ENCODE data around the gene MYOM3.

- TF ChIP-seq JUND (IDR thresholded peaks at IDR 0.05) = no peak
- no peak for TF ChIP-seq CTCF (IDR thresholded peaks at IDR 0.05 in 2 of 3, conservative IDR thresholded peaks at IDR 0.05 in 1 of 3; ENCODE audit: borderline replicate concordance in 1 of 3, insufficient read depth in 1 of 3, low read depth in 2 of 3, low read length in 2 of 3)
- TF ChIP-seq EGR1 (IDR thresholded peaks at IDR 0.05; ENCODE audit: low read depth) = no peak
- no peak for TF ChIP-seq POLR2A (IDR thresholded peaks at IDR 0.05; ENCODE audit: borderline replicate concordance, extremely low read depth, insufficient read depth, insufficient read length)
- no peak for TF ChIP-seq EZH2 (IDR thresholded peaks at IDR 0.05)
- TF ChIP-seq CEBPB (IDR thresholded peaks at IDR 0.05; ENCODE audit: low read depth) = no peak
- TF ChIP-seq SP1 (IDR thresholded peaks at IDR 0.05; ENCODE audit: low read depth) = no peak
- no peak for TF ChIP-seq ELF1 (IDR thresholded peaks at IDR 0.05; ENCODE audit: borderline replicate concordance, low read depth)
Measured at GRCh38 chr1:24095140-24095859, 16.6 kb downstream of the MYOM3 start.
